Naive thymus-derived CD4-positive, alpha-beta T cell (primary cell): Measurements from ENCODE around the gene SLC28A3. TPM values are rescaled to one million over a fixed set of nuclear protein-coding genes. Genes with fewer than 3 reads are reported as not detected.
A peak's percentile ranks its signal among the peaks of the same experiment; 100 is the strongest.

Experiments
- ATAC-seq: fragments of 150-1000 bp; cut with Tn5 transposase; 2 replicates; pipeline ENCODE4 v1.10.0; 2021; ENCODE audit warnings: mild to moderate bottlenecking, moderate library complexity
- CTCF ChIA-PET: fragments of 350-600 bp; sonication (Branson Sonifier 250); formaldehyde crosslinking; loops from one replicate; lab custom pipeline; 2021; ENCODE audit warnings: antibody characterized with exemption; lab: Charles Lee
- POLR2A ChIA-PET: fragments of 350-600 bp; sonication (Branson Sonifier 250); formaldehyde crosslinking; loops from one replicate; lab custom pipeline; 2021; ENCODE audit warnings: antibody characterized with exemption, inconsistent platforms; lab: Charles Lee
- DNase-seq, 9 donors: peaks; one replicate each; pipeline versions ENCODE4 v3.0.0 to v3.0.0-alpha.2; 2020 to 2022; ENCODE audit warnings: mixed read lengths in 1 of 9
- H3K27ac ChIP-seq: one replicate; pipeline ENCODE4 v1.7.0; 2013; ENCODE audit warnings: mild to moderate bottlenecking, low read depth, low read length, moderate library complexity
- H3K27me3 ChIP-seq, 2 donors: one replicate each; pipeline ENCODE4 v1.7.0; 2013; ENCODE audit warnings: low read length in 2 of 2, mild to moderate bottlenecking in 2 of 2, moderate library complexity in 2 of 2; ENCODE audit not compliant: control insufficient read depth in 2 of 2, insufficient read depth in 2 of 2
- H3K36me3 ChIP-seq, 3 experiments: 1 replicate in 2 of 3; 2 replicates in 1 of 3; pipeline ENCODE4 v1.7.0; 2013; ENCODE audit warnings: low read length in 3 of 3, mild to moderate bottlenecking in 3 of 3, moderate library complexity in 1 of 3; ENCODE audit not compliant: insufficient read depth in 3 of 3, control insufficient read depth in 2 of 3
- H3K4me1 ChIP-seq, 2 donors: one replicate each; pipeline ENCODE4 v1.7.0; 2013; ENCODE audit warnings: low read length in 2 of 2, mild to moderate bottlenecking in 2 of 2, moderate library complexity in 1 of 2; ENCODE audit not compliant: control insufficient read depth in 2 of 2, insufficient read depth in 2 of 2
- H3K4me3 ChIP-seq: 2 replicates; pipeline ENCODE4 v1.7.0; 2013; ENCODE audit warnings: mild to moderate bottlenecking, low read length
- H3K9me3 ChIP-seq, 3 experiments: 1 replicate in 2 of 3; 2 replicates in 1 of 3; pipeline ENCODE4 v1.7.0; 2013; ENCODE audit warnings: low read length in 3 of 3; ENCODE audit not compliant: control insufficient read depth in 2 of 3
- H3K27ac Mint-ChIP-seq, 9 donors: one replicate each; pipeline ENCODE4 v1.8.0; 2020 to 2022; ENCODE audit warnings: mixed read lengths in 9 of 9, mild to moderate bottlenecking in 8 of 9, moderate library complexity in 5 of 9, inconsistent platforms in 2 of 9
- H3K27me3 Mint-ChIP-seq, 5 donors: one replicate each; pipeline ENCODE4 v1.8.0; 2021 to 2022; ENCODE audit warnings: mixed read lengths in 5 of 5, mild to moderate bottlenecking in 1 of 5
- H3K36me3 Mint-ChIP-seq, 5 donors: one replicate each; pipeline ENCODE4 v1.8.0; 2020 to 2022; ENCODE audit warnings: mixed read lengths in 5 of 5, mild to moderate bottlenecking in 3 of 5, inconsistent platforms in 1 of 5
- H3K4me1 Mint-ChIP-seq, 7 donors: one replicate each; pipeline ENCODE4 v1.8.0; 2020 to 2022; ENCODE audit warnings: mixed read lengths in 7 of 7, mild to moderate bottlenecking in 3 of 7, inconsistent platforms in 1 of 7
- H3K4me3 Mint-ChIP-seq, 10 donors: one replicate each; pipeline ENCODE4 v1.8.0; 2020 to 2022; ENCODE audit warnings: mild to moderate bottlenecking in 10 of 10, mixed read lengths in 10 of 10, moderate library complexity in 6 of 10, inconsistent platforms in 2 of 10
- H3K9me3 Mint-ChIP-seq, 11 donors: one replicate each; pipeline ENCODE4 v1.8.0; 2020 to 2022; ENCODE audit warnings: mixed read lengths in 11 of 11, mild to moderate bottlenecking in 4 of 11, inconsistent platforms in 1 of 11, moderate library complexity in 1 of 11
- intact Hi-C, 2 donors: fragments of 100-400 bp; cut with micrococcal nuclease; formaldehyde crosslinking; loops; one replicate each; pipeline ENCODE4 v1.15.1; 2023
- polyA plus RNA-seq, 2 donors: library from polyadenylated mRNA; unstranded; fragments of 300-500 nt; fragmentation: Illumina TruSeq; gene quantifications; one replicate each; pipeline ENCODE4 v1.2.3, GENCODE V29; 2021
- total RNA-seq, 6 experiments: library from RNA in 5 of 6; stranded (reverse) in 5 of 6; gene quantifications; 1 replicate in 5 of 6; 2 replicates in 1 of 6; pipeline ENCODE4 v1.2.3 and lab custom pipeline; 2021 to 2026

The SLC28A3 gene
- total and polyA plus RNA-seq, 7 experiments from 2014 or later, result 0.51 TPM; not detected in 6

GRCh38 chr9:84330246-84330645 is 10.3 kb downstream of the SLC28A3 start:
- H3K27me3 Mint-ChIP-seq, result peaks cover 0 to 13% (median 0%) of the 10 kb centered on the region in 5 donors
- ChIA-PET POLR2A (no interaction called here), CTCF (no interaction called here)
- ATAC-seq (no peak), DNase-seq (no peak)
- H3K4me3 Mint-ChIP-seq, result no peak overlapping the region
- peaks cover 0 to 21% (median 6%) of the 10 kb centered on the region in 11 donors for H3K9me3 Mint-ChIP-seq
- Histone ChIP-seq H3K4me1 (no peaks in the 10 kb centered on the region), H3K9me3 (no peaks in the 10 kb centered on the region), H3K36me3 (no peaks in the 10 kb centered on the region), H3K27ac (no peak overlapping the region), H3K27me3 (no peaks in the 10 kb centered on the region), H3K4me3 (no peak overlapping the region)
- H3K36me3 Mint-ChIP-seq, result peaks cover 0 to 3% (median 0%) of the 10 kb centered on the region in 5 donors
- intact Hi-C loops, result no loop called here
- H3K27ac Mint-ChIP-seq, result no peak overlapping the region
- peaks cover 0 to 2% (median 0%) of the 10 kb centered on the region in 7 donors for H3K4me1 Mint-ChIP-seq

DNA sequence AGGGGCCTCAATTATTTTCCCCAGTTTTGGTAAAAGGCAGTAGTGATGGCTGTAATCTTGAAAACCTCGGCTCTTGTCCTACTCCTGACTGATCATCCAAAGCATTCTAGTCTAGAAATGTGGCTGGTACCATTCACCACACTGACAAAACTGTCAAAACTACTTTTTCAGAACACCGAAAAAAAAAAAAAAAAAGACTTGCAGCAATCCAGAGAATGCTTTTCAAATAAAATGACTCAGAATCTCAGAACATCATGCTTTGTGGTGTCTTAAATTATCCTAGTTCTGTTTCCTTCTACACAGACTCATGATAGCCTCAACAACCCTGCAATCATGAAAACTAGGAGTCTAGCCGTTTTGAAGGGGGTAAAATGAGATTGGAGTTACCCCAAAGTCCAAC is 13.4 kb downstream of the SLC28A3 start:
- ChIA-PET POLR2A (no interaction called here), CTCF (no interaction called here)
- H3K27me3 Mint-ChIP-seq, result peaks cover 0 to 12% (median 0%) of the 10 kb centered on the region in 5 donors
- H3K27ac Mint-ChIP-seq, result no peak overlapping the region
- H3K9me3 Mint-ChIP-seq, result peaks cover 0 to 21% (median 6%) of the 10 kb centered on the region in 11 donors
- no peak for DNase-seq
- Histone ChIP-seq H3K27me3 (no peaks in the 10 kb centered on the region), H3K9me3 (no peaks in the 10 kb centered on the region), H3K27ac (no peak overlapping the region), H3K4me1 (no peaks in the 10 kb centered on the region), H3K4me3 (no peak overlapping the region), H3K36me3 (no peaks in the 10 kb centered on the region)
- ATAC-seq, result no peak
- intact Hi-C loops, result no loop called here
- no peak overlapping the region for H3K4me3 Mint-ChIP-seq
- H3K4me1 Mint-ChIP-seq, result peaks cover 0 to 4% (median 0%) of the 10 kb centered on the region in 7 donors
- peaks cover 0 to 3% (median 0%) of the 10 kb centered on the region in 5 donors for H3K36me3 Mint-ChIP-seq

DNA sequence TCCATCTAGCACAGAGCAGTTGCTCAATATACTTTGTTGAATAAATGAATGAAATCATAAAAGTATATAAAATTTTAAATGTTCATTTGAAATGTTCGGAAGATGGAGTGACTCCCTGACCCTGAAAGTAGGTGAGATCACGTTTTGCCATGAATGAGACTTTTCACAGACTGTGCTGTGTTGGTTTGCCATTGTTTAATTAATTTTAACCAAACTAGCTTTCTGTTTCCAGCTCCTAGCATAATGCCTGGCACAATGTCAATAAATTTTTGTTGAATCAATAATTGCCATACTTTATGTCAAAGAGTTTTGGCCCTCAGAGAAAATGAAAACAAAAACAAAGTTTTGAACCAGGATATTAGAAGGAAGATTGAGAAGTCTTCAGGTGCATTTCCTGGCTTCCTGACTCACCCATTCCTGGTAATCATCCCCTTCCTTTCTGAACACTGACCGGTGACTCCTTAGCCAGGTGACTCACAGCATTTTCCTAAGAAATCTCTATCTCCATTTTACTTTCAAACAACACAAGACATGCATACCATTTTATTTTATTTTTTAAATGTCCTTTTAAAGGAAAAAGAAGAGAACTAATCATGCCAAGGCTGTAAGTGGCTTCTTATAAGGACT is 15.1 kb downstream of the SLC28A3 start:
- Mint-ChIP-seq H3K9me3 (peaks cover 0 to 21% (median 6%) of the 10 kb centered on the region in 11 donors), H3K27ac (no peak overlapping the region), H3K4me1 (peaks cover 0 to 4% (median 0%) of the 10 kb centered on the region in 7 donors), H3K27me3 (peaks cover 0 to 6% (median 0%) of the 10 kb centered on the region in 5 donors), H3K36me3 (peaks cover 0 to 3% (median 0%) of the 10 kb centered on the region in 5 donors), H3K4me3 (no peak overlapping the region)
- Histone ChIP-seq H3K36me3 (no peaks in the 10 kb centered on the region), H3K9me3 (no peaks in the 10 kb centered on the region), H3K4me1 (no peaks in the 10 kb centered on the region), H3K27ac (no peak overlapping the region), H3K4me3 (no peak overlapping the region), H3K27me3 (no peaks in the 10 kb centered on the region)
- ATAC-seq, result no peak
- POLR2A ChIA-PET, result no interaction called here
- CTCF ChIA-PET, result no interaction called here
- intact Hi-C loops, result no loop called here
- DNase-seq, result no peak

- Mint-ChIP-seq H3K27me3 (peaks cover 0 to 5% (median 0%) of the 10 kb centered on the region in 5 donors), H3K9me3 (peaks cover 0 to 21% (median 6%) of the 10 kb centered on the region in 11 donors), H3K4me1 (peaks cover 0 to 4% (median 0%) of the 10 kb centered on the region in 7 donors), H3K4me3 (no peak overlapping the region), H3K36me3 (peaks cover 0 to 3% (median 0%) of the 10 kb centered on the region in 5 donors), H3K27ac (no peak overlapping the region)
- ChIA-PET CTCF (no interaction called here), POLR2A (no interaction called here)
- Histone ChIP-seq H3K9me3 (no peaks in the 10 kb centered on the region), H3K36me3 (no peaks in the 10 kb centered on the region), H3K4me1 (no peaks in the 10 kb centered on the region), H3K4me3 (no peak overlapping the region), H3K27ac (no peak overlapping the region), H3K27me3 (no peaks in the 10 kb centered on the region)
- intact Hi-C loops, result no loop called here
- ATAC-seq (no peak), DNase-seq (no peak)
These were observed 15.7 kb downstream of the SLC28A3 start for GRCh38 chr9:84324811-84325210.

DNA sequence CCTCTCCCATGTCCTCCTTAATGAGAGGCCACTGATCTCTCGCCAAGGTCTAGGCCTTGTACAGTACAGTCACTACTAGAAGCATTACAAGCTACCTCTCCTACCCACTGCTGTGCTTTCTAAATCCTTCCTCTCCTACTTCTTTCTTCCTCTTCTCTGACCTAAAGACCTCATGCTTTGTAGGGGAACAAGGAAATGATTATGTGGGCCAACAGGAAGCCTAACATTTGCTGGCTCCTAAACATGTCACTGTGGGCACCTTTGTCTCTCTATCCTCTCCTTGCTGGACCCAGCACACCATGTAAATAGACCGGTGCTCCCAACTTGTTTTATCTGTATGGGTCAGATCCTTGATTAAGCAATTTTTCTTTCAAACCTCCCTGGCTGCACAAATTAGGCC is 16.7 kb downstream of the SLC28A3 start:
- no peak overlapping the region for H3K27ac ChIP-seq
- peaks cover 0 to 4% (median 0%) of the 10 kb centered on the region in 7 donors for H3K4me1 Mint-ChIP-seq
- no peak overlapping the region for H3K4me3 ChIP-seq
- DNase-seq (no peak), ATAC-seq (peak; percentile 50)
- H3K36me3 ChIP-seq, result no peaks in the 10 kb centered on the region
- H3K27me3 Mint-ChIP-seq, result peaks cover 0 to 5% (median 0%) of the 10 kb centered on the region in 5 donors
- CTCF ChIA-PET, result interaction anchor here (0.5 kb wide), 1 partner anchor 1049 kb away, joined by 3 read pairs; no protein-coding TSS in a partner anchor
- H3K4me3 Mint-ChIP-seq, result no peak overlapping the region
- no peaks in the 10 kb centered on the region for H3K4me1 ChIP-seq
- H3K36me3 Mint-ChIP-seq, result peaks cover 0 to 3% (median 0%) of the 10 kb centered on the region in 5 donors
- H3K9me3 ChIP-seq, result no peaks in the 10 kb centered on the region
- peaks cover 0 to 19% (median 5%) of the 10 kb centered on the region in 11 donors for H3K9me3 Mint-ChIP-seq
- POLR2A ChIA-PET, result no interaction called here
- intact Hi-C loops, result no loop called here
- H3K27ac Mint-ChIP-seq, result peak overlapping the region in 1 of 9 donors; percentile 23
- H3K27me3 ChIP-seq, result no peaks in the 10 kb centered on the region

- no peaks in the 10 kb centered on the region for H3K36me3 ChIP-seq
- H3K27ac Mint-ChIP-seq, result no peak overlapping the region
- POLR2A ChIA-PET, result no interaction called here
- no peak for ATAC-seq
- H3K9me3 ChIP-seq, result no peaks in the 10 kb centered on the region
- no peak overlapping the region for H3K4me3 ChIP-seq
- CTCF ChIA-PET, result no interaction called here
- DNase-seq, result no peak
- no peak overlapping the region for H3K27ac ChIP-seq
- no peak overlapping the region for H3K4me3 Mint-ChIP-seq
- H3K36me3 Mint-ChIP-seq, result peaks cover 0 to under 1% (median 0%) of the 10 kb centered on the region in 5 donors
- intact Hi-C loops, result no loop called here
- peaks cover 0 to 4% (median 0%) of the 10 kb centered on the region in 7 donors for H3K4me1 Mint-ChIP-seq
- no peaks in the 10 kb centered on the region for H3K27me3 ChIP-seq
- no peaks in the 10 kb centered on the region for H3K4me1 ChIP-seq
- H3K9me3 Mint-ChIP-seq, result peaks cover 0 to 9% (median 2%) of the 10 kb centered on the region in 11 donors
- peaks cover 0 to 5% (median 0%) of the 10 kb centered on the region in 5 donors for H3K27me3 Mint-ChIP-seq
These were observed 17.7 kb downstream of the SLC28A3 start for GRCh38 chr9:84322828-84323227.

GRCh38 chr9:84320231-84320630 is 20.3 kb downstream of the SLC28A3 start:
- H3K9me3 ChIP-seq, result no peaks in the 10 kb centered on the region
- H3K27ac ChIP-seq, result no peak overlapping the region
- H3K36me3 Mint-ChIP-seq, result no peaks in the 10 kb centered on the region
- H3K36me3 ChIP-seq, result no peaks in the 10 kb centered on the region
- DNase-seq, result no peak
- no peak overlapping the region for H3K4me3 ChIP-seq
- no peak overlapping the region for H3K4me3 Mint-ChIP-seq
- POLR2A ChIA-PET, result no interaction called here
- peaks cover 0 to 2% (median 0%) of the 10 kb centered on the region in 11 donors for H3K9me3 Mint-ChIP-seq
- H3K27ac Mint-ChIP-seq, result no peak overlapping the region
- H3K27me3 Mint-ChIP-seq, result no peaks in the 10 kb centered on the region
- CTCF ChIA-PET, result no interaction called here
- no peaks in the 10 kb centered on the region for H3K4me1 ChIP-seq
- peaks cover 0 to 15% (median 0%) of the 10 kb centered on the region in 7 donors for H3K4me1 Mint-ChIP-seq
- ATAC-seq, result no peak
- H3K27me3 ChIP-seq, result no peaks in the 10 kb centered on the region
- intact Hi-C loops, result no loop called here
